IPS DF 6.9 (cell line): ENCODE data around the gene WIZ.

ENCODE experiments used
- DNase-seq: peaks from one replicate; pipeline ENCODE4 v3.0.0-alpha.2; 2013; ENCODE audit warnings: low read depth, low spot score
- H3K27ac ChIP-seq: one replicate; pipeline ENCODE4 v1.5.1; 2013; ENCODE audit warnings: low read length, control low read depth
- H3K27me3 ChIP-seq: 2 replicates; pipeline ENCODE4 v1.6.1; 2013; ENCODE audit warnings: mild to moderate bottlenecking, low read length; ENCODE audit not compliant: control insufficient read depth, insufficient read depth
- H3K36me3 ChIP-seq: 2 replicates; pipeline ENCODE4 v1.6.1; 2013; ENCODE audit warnings: low read length; ENCODE audit not compliant: control insufficient read depth, insufficient read depth
- H3K4me1 ChIP-seq: 2 replicates; pipeline ENCODE4 v1.6.1; 2013; ENCODE audit warnings: low read length; ENCODE audit not compliant: control insufficient read depth, insufficient read depth
- H3K4me3 ChIP-seq: 2 replicates; pipeline ENCODE4 v1.5.1; 2013; ENCODE audit warnings: mild to moderate bottlenecking, low read length
- H3K9me3 ChIP-seq: 2 replicates; pipeline ENCODE4 v1.6.1; 2013; ENCODE audit warnings: low read length, inconsistent platforms; ENCODE audit not compliant: control insufficient read depth, insufficient read depth
- WGBS: extraction: QIAGEN DNeasy Blood & Tissue Kit; methylation state at CpG from one replicate; pipeline ENCODE4 v1.1.7; 2013; ENCODE audit warnings: mixed read lengths, missing lambda C conversion rate; ENCODE audit not compliant: insufficient read length, insufficient coverage; 5-methylcytosine and 5-hydroxymethylcytosine counted together

The WIZ gene

GRCh38 chr19:15428956-15429824, 20.6 kb downstream of the WIZ start:
- DNase-seq = no peak
- no CpG with 5 or more reads among the region's 22 CpGs for WGBS
- H3K4me3 ChIP-seq = no peak overlapping the region
- no peaks in the 10 kb centered on the region for H3K9me3 ChIP-seq
- H3K4me1 ChIP-seq = peaks cover 6% of the 10 kb centered on the region
- no peaks in the 10 kb centered on the region for H3K27me3 ChIP-seq
- H3K36me3 ChIP-seq = peaks cover 20% of the 10 kb centered on the region
- no peak overlapping the region for H3K27ac ChIP-seq

GRCh38 chr19:15427991-15428471, 21.7 kb downstream of the WIZ start:
- Histone ChIP-seq H3K4me1 (peaks cover 4% of the 10 kb centered on the region; the same call in 1 of the 2 replicates), H3K27me3 (no peaks in the 10 kb centered on the region), H3K9me3 (no peaks in the 10 kb centered on the region), H3K36me3 (peaks cover 25% of the 10 kb centered on the region), H3K4me3 (no peak overlapping the region), H3K27ac (no peak overlapping the region)
- no peak for DNase-seq
- no CpG with 5 or more reads among the region's 35 CpGs for WGBS

- Histone ChIP-seq H3K4me3 (no peak overlapping the region), H3K27ac (no peak overlapping the region), H3K36me3 (peaks cover 29% of the 10 kb centered on the region), H3K9me3 (no peaks in the 10 kb centered on the region), H3K27me3 (no peaks in the 10 kb centered on the region), H3K4me1 (peaks cover 4% of the 10 kb centered on the region; the same call in 1 of the 2 replicates)
- no peak for DNase-seq
- WGBS = no CpG with 5 or more reads among the region's 25 CpGs
Observed at GRCh38 chr19:15427350-15427700, 22.4 kb downstream of the WIZ start.

DNA sequence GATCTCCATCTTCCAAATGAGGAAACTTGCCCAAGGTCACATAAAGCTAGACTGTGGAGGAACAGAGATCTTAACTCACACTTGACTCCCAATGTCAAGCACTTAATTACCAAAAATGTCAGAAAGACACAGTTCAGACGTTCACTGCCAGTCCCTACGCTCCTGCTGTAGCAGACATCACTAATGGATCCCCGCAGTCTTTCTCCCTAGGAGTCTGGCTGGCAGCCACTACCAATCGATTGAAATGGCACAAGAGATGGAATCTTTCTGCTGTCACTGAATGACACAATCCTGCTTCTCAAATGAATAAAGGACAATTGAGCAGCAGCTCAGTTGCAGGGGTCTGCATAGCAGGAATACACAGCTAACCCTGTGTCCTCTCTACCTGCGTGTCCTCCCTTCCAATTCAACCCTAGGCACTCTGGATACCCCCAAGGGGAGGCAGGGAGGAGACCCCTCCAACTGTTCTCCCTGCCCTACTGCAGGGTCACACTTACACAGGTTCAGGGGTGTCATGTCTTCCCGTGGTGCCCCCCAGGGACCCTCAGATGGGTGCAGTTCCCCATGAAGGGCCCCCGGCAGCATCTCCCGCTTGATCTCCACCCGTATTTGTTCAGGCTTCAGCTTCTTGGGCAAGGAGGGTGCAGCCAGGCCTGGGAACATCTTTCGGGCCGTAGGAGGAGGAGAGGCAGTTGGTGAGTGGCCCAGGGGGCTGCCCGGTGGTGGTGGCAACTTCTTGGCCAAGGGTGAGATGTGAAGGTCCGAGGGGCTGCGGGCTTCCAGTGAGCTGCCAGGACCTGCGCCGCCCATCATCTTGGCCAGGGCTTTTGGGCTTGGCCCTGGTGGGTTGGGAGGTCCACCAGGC, 23.0 kb downstream of the WIZ start:
- Histone ChIP-seq H3K4me1 (peaks cover 4% of the 10 kb centered on the region; the same call in 1 of the 2 replicates), H3K36me3 (peaks cover 29% of the 10 kb centered on the region), H3K9me3 (no peaks in the 10 kb centered on the region), H3K27ac (no peak overlapping the region), H3K27me3 (no peaks in the 10 kb centered on the region), H3K4me3 (no peak overlapping the region)
- DNase-seq = no peak
- WGBS = no CpG with 5 or more reads among the region's 16 CpGs

DNA sequence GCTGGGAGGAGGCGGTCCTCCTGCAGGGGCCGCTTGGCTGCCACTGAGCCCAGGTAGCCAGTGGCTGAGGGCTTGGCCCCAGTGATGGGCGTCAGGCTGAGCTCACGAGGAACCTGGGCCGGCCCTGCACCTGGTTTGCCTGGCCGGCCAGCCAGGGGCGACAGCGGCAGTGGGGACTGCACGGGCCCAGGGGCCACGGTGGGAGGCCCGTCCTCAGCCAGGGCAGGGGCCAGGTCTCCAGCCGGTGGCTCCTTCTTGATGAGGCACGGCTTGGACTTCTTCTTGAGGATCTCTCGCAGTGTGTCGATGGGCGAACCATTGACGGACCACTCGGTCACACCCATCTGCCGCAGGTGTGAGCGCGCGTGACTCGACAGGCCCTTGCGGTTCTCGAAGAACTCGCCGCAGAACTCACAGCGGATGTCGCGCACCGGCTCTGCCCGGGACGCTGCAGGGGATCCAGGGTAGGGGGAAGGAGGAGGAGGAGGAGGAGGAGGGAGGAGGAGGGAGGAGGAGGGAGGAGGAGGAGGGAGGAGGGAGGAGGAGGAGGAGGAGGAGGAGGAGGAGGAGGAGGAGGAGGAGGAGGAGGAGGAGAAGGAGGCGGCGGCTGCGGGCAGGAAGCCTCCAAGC, 24.3 kb downstream of the WIZ start:
- Histone ChIP-seq H3K27ac (no peak overlapping the region), H3K4me3 (no peak overlapping the region), H3K4me1 (no peaks in the 10 kb centered on the region), H3K36me3 (peaks cover 29% of the 10 kb centered on the region), H3K27me3 (no peaks in the 10 kb centered on the region), H3K9me3 (no peaks in the 10 kb centered on the region)
- WGBS = no CpG with 5 or more reads among the region's 36 CpGs
- DNase-seq = no peak

- H3K9me3 ChIP-seq = no peaks in the 10 kb centered on the region
- peaks cover 29% of the 10 kb centered on the region for H3K36me3 ChIP-seq
- H3K27me3 ChIP-seq = no peaks in the 10 kb centered on the region
- no CpG with 5 or more reads among the region's 38 CpGs for WGBS
- H3K4me1 ChIP-seq = no peaks in the 10 kb centered on the region
- H3K27ac ChIP-seq = no peak overlapping the region
- H3K4me3 ChIP-seq = no peak overlapping the region
- no peak for DNase-seq
Observed at GRCh38 chr19:15424692-15425272, 25.0 kb downstream of the WIZ start.

- Histone ChIP-seq H3K4me1 (no peaks in the 10 kb centered on the region), H3K27me3 (no peaks in the 10 kb centered on the region), H3K4me3 (no peak overlapping the region), H3K27ac (no peak overlapping the region), H3K9me3 (no peaks in the 10 kb centered on the region), H3K36me3 (peaks cover 29% of the 10 kb centered on the region)
- no peak for DNase-seq
- WGBS = no CpG with 5 or more reads among the region's 13 CpGs
Observed at GRCh38 chr19:15424121-15424520, 25.6 kb downstream of the WIZ start.

GRCh38 chr19:15423130-15423529, 26.6 kb downstream of the WIZ start:
- no peak overlapping the region for H3K27ac ChIP-seq
- H3K9me3 ChIP-seq = no peaks in the 10 kb centered on the region
- no CpG with 5 or more reads among the region's 6 CpGs for WGBS
- H3K4me1 ChIP-seq = no peaks in the 10 kb centered on the region
- no peaks in the 10 kb centered on the region for H3K27me3 ChIP-seq
- H3K36me3 ChIP-seq = peaks cover 29% of the 10 kb centered on the region
- no peak overlapping the region for H3K4me3 ChIP-seq
- no peak for DNase-seq

- Histone ChIP-seq H3K4me1 (no peaks in the 10 kb centered on the region), H3K27me3 (no peaks in the 10 kb centered on the region), H3K27ac (no peak overlapping the region), H3K9me3 (no peaks in the 10 kb centered on the region), H3K36me3 (peaks cover 29% of the 10 kb centered on the region), H3K4me3 (no peak overlapping the region)
- DNase-seq = no peak
- WGBS = no CpG with 5 or more reads among the region's 22 CpGs
Observed at GRCh38 chr19:15422296-15423075, 27.3 kb downstream of the WIZ start.
